GM18870 (cell line): ENCODE data around the gene STEAP3.

Source experiments
- ATAC-seq: cut with Tn5 transposase; IDR thresholded peaks from one replicate; pipeline ENCODE4 v1.9.1; 2021; ENCODE audit warnings: moderate library complexity; ENCODE audit not compliant: unreplicated experiment

Gene STEAP3

GRCh38 chr2:119290859-119291587, 67.4 kb downstream of the STEAP3 start:
- peak; percentile 75 for ATAC-seq

GRCh38 chr2:119291588-119292167, 68.0 kb downstream of the STEAP3 start:
- no peak for ATAC-seq

- no peak for ATAC-seq
Measured at GRCh38 chr2:119292226-119292625, 68.6 kb downstream of the STEAP3 start.

- no peak for ATAC-seq
Measured at GRCh38 chr2:119293254-119293653, 69.6 kb downstream of the STEAP3 start.

GRCh38 chr2:119293900-119294299, 70.3 kb downstream of the STEAP3 start:
- ATAC-seq = no peak

- ATAC-seq = no peak
Measured at GRCh38 chr2:119294671-119295070, 71.0 kb downstream of the STEAP3 start.

- no peak for ATAC-seq
Measured at GRCh38 chr2:119295688-119296375, 72.2 kb downstream of the STEAP3 start.

GRCh38 chr2:119301413-119301812, 77.8 kb downstream of the STEAP3 start:
- no peak for ATAC-seq

- ATAC-seq = no peak
Measured at GRCh38 chr2:119304847-119305246, 81.2 kb downstream of the STEAP3 start.

GRCh38 chr2:119305497-119306195, 82.0 kb downstream of the STEAP3 start:
- ATAC-seq = no peak

- no peak for ATAC-seq
Measured at GRCh38 chr2:119306196-119306590, 82.6 kb downstream of the STEAP3 start.

GRCh38 chr2:119307419-119308140, 83.9 kb downstream of the STEAP3 start:
- ATAC-seq = no peak

GRCh38 chr2:119308793-119309330, 85.2 kb downstream of the STEAP3 start:
- ATAC-seq = no peak

- no peak for ATAC-seq
Measured at GRCh38 chr2:119311371-119311770, 87.7 kb downstream of the STEAP3 start.

GRCh38 chr2:119311831-119312230, 88.2 kb downstream of the STEAP3 start:
- no peak for ATAC-seq
